DMS53 treated with DMSO at 0.1 percent for 48 hours (cell line): ENCODE data around the gene OAS3.

Source experiments
- DNase-seq: peaks from one replicate; lab custom pipeline; 2025; ENCODE audit not compliant: unreplicated experiment; lab: John Stamatoyannopoulos, UW

The OAS3 gene

DNA sequence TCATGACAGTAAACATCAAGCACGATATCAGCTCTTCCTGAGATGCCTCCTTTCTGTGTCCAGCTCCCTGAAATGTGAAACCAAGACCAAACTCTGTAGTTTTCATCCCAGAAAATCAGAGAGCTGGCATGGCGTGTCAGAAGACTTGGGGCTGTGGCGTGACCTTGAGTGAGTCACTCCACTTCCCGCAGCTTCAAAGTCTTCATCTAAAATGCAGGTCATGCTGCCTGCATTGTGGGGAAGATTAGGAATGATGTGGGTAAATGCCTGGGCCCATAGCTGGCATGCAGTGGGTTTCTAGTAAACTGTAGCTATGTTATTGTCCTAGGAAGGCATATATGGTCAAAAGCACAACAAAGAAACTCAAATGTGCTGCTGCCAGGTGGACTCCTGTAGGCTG lies 68.9 kb downstream of the OAS3 start:
- no peak for DNase-seq

DNA sequence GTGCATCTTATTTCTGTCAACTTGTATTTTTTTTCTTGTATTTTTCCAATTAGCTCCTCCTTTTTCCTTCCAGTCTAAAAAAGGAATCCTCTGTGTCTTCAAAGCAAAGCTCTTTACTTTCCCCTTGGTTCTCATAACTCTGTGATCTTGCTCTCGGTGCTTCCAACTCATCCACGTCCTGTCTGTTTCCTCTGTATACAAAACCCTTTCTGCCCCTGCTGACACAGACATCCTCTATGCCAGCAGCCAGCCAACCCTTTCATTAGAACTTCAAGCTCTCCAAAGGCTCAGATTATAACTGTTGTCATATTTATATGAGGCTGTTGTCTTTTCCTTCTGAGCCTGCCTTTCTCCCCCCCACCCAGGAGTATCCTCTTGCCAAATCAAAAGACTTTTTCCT lies 72.4 kb downstream of the OAS3 start:
- DNase-seq, result no peak

DNA sequence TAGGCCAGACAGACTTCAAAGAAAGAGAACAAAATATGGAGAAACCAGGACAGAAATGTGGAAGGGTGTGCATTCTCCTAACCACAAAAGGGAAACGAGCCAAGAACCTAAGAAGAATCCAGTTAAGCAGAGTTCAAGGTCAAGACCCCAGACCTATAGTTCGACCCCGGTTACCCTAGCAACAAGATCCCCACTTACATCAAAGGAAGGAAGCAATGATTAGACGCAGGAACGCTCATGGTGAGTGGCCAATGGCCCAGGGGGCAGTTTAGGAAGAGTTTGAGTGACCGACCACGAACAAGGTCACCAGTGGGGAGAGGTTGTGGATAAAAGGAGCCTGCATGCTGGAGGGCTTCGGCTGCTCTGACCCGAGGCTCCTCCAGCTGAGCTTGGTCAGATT lies 76.3 kb downstream of the OAS3 start:
- no peak for DNase-seq

DNA sequence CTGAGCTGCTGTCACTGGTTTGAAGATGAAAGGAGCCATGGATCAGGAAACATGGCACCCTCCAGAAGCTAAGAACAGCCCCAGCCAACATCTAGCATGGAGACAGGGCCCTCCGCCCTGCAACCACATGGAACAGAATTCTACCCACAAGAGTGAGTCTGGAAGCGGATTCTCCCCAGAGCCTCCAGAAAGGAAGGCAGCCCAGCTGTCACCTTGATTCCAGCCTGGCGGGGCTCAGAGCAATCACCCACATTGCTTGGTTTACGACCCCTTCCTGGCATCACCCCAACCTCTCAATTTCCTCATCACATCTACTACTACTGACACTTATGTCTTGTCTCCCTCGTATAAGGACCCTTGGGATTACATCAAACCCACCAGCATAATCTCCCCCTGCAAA lies 78.5 kb downstream of the OAS3 start:
- DNase-seq, result no peak

DNA sequence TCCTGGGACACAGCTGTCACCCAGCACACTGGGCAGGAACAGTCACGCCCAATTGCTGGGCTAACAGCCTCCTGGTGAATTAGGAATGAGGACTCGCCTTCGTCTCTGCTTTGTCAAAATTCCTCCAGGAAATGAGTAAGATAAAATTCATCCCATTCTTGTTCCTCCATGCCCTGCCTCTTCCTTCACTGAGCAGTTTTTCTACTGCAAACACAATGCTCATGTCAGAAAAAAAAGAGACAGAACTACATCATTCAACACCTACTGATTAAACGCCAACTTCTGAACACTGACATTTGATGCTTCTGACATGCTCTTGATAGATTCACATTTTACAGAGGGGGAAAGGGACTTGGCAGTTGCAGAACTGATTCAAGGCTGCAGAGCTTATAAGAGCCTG lies 80.8 kb downstream of the OAS3 start:
- DNase-seq, result no peak

DNA sequence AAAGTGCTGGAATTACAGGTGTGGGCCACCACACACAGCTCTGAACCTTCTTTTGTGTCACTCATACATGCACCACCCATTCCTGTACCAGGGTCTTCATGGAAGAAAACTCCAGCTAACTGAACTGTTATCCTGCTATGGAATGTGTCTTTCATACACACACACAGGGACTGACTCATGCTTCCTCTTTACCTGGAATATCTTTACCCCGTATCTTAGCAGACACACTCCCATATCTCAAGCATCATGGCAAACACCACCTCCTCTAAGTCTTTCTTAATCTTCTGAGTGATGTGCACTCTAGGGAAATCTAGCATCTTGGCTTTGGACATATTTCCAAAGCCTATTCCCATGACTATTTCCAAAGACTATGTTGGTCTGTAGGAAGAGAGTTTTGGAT lies 83.2 kb downstream of the OAS3 start:
- no peak for DNase-seq
